GM18867 (cell line): ENCODE data around the gene KRT6B.
"Not testable (repeated sequence)": the region's sequence is repeated elsewhere in the genome, so short reads cannot be mapped to it uniquely, and the experiment has no call there.

ENCODE experiments used
- ATAC-seq: cut with Tn5 transposase; IDR thresholded peaks from one replicate; pipeline ENCODE4 v1.9.1; 2021; ENCODE audit warnings: mild to moderate bottlenecking, moderate library complexity; ENCODE audit not compliant: unreplicated experiment

KRT6B gene

GRCh38 chr12:52473768-52474167, 21.8 kb upstream of the KRT6B start, which contains the start of gene KRT6C:
KRT6C (minus strand) TSS chr12:52473805; CDS start chr12:52473737, 68 bp downstream.
- no peak for ATAC-seq

DNA sequence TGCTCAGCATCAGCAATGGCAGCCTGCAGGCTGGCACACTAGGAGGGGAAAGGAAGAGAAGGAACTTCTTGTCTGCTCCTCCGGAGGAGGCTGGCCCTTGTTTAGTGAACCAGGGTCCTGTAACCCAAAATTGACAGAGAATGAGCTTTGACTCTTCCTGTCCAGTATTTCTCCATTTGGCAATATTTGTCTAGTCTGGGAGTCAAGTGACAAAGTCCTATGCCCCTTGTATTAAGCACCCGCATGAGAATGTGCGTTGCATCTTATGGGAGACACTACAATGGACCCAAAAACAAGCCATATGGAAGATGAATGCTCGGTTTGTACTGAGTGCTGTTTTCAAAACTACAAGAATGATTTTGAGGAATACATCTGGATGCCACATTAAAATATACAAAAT, 17.9 kb upstream of the KRT6B start:
- no peak for ATAC-seq

- ATAC-seq, result no peak
These were observed 13.0 kb upstream of the KRT6B start for GRCh38 chr12:52464897-52465296.

GRCh38 chr12:52461693-52462092, 9.7 kb upstream of the KRT6B start:
- no peak for ATAC-seq

GRCh38 chr12:52458861-52459260, 6.9 kb upstream of the KRT6B start:
- no peak for ATAC-seq

DNA sequence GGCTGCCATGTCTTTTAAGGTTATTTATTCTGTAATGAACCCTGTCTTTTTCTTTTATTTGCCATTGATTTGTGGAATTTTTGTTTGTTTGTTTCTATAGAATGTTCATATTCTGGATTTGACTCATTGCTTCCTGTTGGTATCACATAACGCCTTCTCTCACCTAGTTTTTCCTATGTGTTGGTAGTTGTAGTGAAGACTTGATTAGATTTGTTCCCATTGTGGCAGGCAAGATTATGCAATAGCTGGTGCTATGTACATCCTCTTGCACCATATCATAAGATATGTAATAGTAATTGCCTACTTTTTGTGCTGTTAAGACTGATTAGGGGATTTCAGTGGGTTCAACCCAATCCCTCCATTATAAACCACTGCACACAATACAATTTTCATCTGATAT, 3.9 kb upstream of the KRT6B start:
- ATAC-seq, result no peak

- no peak for ATAC-seq
These were observed 2.7 kb upstream of the KRT6B start for GRCh38 chr12:52454411-52455201.

GRCh38 chr12:52448228-52448627, 3.7 kb downstream of the KRT6B start:
- no peak for ATAC-seq

DNA sequence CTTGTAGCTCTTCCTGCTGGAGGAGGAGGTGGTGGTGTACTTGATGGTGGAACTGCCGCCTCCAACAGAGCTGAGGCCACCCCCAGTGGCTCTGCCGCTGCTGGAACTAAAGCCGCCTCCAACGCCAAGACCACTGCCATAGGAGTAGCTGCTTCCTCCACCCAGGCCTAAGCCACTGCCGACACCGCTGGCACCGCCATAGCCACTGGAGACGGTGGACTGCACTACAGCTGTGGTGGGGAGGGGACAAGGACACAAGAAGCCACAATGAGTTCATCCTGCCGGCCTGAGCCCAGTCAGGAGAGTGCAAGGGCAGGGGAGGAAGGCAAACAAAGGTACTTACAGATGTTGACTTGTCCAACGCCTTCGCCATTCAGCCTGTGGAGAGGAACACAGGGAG, 4.8 kb downstream of the KRT6B start:
- ATAC-seq, result not testable (repeated sequence)

GRCh38 chr12:52446367-52447045, 5.4 kb downstream of the KRT6B start:
- no peak for ATAC-seq

- ATAC-seq, result no peak
These were observed 6.1 kb downstream of the KRT6B start for GRCh38 chr12:52445876-52446275.

GRCh38 chr12:52444647-52445595, 7.0 kb downstream of the KRT6B start:
- ATAC-seq, result no peak

DNA sequence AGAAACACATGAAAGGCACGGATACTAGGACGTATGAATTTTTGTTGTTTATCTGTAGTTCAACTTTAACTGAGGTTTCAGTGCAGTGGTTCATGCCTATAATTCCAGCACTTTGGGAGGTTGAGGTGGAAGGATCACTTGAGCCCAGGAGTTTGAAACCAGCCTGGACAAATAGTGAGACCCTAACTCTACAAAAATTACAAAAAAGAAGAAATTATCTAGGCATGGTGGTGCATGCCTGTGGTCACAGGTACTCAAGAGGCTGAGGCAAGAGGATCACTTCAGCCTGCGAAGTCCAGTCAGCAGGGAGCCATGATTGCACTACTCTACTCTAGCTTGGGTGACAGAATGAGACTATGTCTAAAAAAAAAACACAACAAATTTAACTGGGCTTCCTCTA, 8.0 kb downstream of the KRT6B start:
- no peak for ATAC-seq

GRCh38 chr12:52442600-52443061, 9.3 kb downstream of the KRT6B start:
- ATAC-seq, result no peak

DNA sequence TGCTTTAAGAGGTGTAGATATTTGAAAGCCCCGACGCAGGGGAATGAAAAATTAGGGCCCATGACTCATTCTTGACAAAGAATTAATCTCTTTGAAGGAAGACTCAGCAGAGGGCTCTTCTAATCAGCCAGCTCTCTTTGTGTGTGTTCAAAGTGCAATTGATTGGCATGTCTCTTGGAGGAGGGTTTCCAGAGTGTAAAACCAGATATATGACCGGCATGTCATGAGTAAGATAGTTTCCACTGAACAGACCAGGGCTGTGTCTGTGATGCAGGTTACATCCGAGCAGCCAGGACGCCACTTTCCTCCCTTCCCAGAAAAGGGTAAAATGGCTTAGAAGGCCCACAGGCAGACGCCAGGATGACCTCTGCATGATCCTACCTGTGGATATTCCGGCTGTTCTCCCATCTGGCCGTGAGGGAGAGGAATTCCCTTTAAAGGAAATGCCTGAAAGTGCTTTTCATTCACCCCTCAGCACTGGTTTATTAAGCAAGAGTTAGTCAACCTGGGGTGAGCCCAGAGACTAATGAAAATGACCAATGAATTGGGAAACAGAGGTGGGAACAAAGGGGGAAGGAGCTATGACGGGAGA, 10.5 kb downstream of the KRT6B start:
- no peak for ATAC-seq

DNA sequence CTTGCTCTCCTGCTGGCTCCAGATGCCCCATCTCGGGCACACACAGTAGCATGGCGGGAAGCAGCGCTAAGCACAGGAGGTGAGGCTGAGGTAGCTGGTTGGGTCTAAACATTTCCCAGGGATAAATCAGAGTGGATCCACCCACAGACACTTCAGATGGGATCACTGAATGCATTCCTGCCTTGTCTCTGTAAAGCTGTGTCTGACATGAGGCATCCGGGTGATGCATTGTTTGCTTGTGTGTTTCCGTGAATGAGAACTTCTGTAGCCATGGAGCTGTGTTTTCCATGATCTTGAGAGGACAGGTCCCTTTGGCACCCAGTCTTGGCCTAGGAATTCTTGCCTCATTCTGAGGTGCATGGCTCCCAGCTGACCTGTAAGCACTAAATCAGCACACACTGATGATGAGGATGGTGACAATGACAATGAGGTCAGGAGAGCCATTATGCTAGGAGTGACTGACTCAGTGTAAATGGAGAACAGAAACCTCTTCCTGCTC, 11.1 kb downstream of the KRT6B start:
- no peak for ATAC-seq

- ATAC-seq, result no peak
These were observed 12.1 kb downstream of the KRT6B start for GRCh38 chr12:52439845-52440244.

DNA sequence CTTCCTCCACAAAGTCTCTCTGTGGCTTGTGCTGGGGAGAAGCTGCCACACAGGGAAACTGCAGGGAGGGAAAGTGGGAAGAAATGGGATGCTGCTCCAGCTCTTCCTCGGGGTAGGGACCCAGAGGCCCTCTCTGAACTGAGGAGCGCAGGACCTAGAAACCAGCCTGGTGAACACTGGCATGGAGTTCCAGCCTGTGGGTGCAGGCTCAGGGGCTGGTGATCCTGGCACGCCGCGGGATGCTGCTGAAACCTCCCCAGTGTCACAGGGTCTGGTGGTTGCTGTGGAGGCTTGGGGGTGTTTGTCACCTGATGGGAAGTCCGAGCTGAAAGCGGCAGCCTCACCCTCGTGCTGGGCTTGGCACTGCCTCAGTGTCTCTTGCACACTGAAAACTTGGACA, 12.5 kb downstream of the KRT6B start:
- no peak for ATAC-seq

GRCh38 chr12:52438305-52439301, 13.3 kb downstream of the KRT6B start:
- no peak for ATAC-seq
